HG02588 (cell line): Measurements from ENCODE around the gene MAP2K5.
A peak's percentile ranks its signal among the peaks of the same experiment; 100 is the strongest.

Experiments
- ATAC-seq: cut with Tn5 transposase; IDR thresholded peaks from one replicate; pipeline ENCODE4 v1.9.1; 2021; ENCODE audit warnings: mild to moderate bottlenecking, moderate library complexity; ENCODE audit not compliant: unreplicated experiment

Gene MAP2K5

DNA sequence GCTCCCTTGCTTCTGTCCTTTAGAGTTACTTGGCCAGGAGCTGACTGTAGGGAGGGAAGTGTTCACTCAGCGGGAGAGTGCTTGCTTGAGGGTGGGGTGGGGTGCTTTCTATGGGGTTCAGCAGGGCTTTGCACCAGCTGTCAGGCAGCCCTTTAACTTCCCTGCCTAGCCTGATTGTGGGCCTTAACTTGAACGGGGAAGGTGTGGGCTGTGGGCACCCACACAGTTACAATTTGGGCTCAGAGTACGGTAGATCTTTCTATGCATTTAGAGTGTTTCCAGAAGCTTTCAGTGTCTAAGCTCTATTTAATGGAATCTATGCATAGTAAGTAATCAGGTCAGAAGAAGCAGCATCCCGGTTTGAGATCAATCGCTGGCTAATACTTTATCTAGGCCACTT lies 234.6 kb downstream of the MAP2K5 start:
- no peak for ATAC-seq

DNA sequence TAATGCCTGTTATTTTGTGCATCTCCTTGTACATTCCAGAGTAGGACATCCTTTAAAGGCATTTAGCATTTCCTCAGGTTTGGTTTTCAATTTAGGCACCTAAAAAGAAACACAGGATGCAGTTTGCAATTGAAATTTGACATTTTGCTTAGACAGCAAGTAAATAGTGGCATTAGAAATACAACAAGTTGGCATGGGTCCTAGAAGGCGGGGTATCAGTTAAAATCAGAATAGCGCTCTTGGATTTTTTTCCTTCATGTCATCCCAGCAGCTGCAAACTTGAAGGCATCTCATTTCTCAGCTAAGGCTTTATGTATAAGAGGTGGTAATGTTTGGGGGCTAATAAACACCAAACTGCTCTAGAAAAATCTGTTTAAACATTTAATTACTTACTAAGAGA lies 235.3 kb downstream of the MAP2K5 start:
- ATAC-seq: no peak

DNA sequence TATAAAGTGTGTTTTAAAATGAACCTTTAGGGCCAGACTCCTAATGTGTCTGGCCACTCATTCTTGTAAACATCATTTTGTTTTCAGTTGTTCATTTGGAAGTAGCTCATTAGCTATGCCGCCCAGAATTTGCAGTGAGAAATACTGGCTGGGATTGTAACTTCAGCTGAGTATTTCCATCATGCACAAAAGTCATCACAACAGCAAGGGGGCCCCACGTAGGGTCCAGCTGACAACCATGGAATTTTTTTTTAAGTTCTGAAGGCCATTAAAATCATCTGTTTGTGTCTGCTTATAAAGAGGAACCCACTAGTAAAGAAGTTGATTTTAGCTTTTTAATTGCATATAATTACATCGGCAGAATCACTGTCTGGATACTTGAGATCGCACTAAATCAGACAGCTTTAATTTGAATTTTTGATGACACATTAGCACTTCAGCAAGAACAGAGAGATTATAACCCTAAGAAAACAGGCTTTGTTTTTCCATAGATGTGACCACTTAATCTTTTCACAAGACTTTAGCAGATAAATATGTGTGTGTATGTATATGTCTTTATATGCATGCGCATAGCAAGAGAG lies 236.6 kb downstream of the MAP2K5 start:
- no peak for ATAC-seq

DNA sequence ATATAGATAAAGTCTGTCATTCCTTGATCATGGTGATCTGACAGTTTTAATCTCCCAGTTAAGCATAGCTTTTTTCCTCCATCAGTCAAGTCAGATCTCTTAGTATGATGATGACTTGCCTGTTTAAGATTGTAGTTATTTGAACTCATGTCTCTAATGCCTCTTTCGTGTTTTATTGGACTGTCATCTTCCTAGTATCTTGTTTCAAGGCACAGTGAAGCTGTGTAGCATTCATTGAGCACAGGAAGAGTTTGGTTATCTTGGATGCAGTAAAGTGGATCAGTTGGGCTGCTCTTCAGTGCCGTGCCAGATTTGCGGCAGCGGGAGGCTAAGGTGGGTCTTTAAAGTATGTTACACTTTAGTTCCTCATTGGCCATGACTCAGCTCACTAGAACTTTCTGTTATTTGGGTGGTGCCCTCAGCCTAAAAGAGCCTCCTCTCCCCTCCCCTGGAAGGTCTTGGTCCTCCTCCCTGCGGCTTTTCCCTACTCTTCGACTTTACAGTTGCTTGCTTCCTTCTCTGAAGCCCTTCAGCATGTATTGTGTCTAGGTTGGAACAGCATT lies 237.1 kb downstream of the MAP2K5 start:
- ATAC-seq: no peak

DNA sequence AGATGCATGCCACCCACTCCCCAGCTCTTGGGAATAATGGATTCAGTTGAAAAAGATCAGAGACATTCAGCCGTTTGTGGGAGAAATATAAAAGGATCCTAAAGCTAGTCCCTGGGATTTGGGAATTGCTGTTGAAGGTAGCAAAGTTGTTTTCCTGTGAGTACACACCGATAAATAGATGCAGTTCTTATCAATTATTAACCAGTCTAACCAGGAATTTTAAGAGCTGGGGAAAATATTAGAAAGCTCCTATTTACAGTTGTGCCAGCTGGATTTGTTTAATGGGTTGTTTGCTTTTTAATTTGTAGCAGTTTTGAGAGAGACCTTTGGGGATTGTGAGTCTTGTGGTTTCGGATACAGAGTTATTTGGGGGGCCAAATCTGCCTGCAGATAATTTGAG lies 238.6 kb downstream of the MAP2K5 start:
- no peak for ATAC-seq

DNA sequence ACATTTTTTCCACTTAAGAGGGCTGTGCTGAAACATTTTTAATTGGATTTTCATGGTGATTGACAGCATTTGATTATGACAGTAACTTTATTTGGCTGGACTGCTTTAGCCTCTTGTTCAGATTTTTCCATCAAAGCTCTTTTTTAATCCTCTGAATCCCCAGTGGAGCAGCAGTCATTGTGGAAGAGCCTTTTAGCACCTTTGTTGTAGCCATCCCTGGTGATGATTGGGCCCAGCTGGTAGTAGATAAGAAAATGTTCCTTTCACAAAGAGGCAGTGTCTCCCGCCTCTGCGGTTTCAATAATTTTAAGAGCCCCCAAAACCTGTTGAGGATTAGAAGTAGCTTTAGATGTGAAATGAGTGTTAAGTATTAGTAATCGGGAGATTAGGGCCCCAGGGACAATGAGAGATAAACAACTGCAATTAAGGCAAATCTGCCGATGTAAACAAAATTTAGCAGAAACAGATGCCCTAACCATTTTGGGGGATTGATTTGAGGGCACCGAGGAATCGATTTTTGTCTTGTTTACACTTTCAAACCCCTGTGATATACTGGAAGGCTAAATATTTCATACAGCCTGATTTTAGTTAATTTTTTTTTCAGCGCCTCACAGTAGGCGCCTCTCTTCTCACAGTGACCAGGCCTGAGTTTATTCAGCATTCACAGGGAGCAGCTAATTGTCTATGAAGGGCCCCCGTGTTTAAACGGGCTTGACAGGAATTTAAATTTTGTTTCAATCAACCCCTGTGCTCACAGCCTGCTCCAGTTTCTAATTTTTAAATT lies 239.6 kb downstream of the MAP2K5 start:
- ATAC-seq: no peak

DNA sequence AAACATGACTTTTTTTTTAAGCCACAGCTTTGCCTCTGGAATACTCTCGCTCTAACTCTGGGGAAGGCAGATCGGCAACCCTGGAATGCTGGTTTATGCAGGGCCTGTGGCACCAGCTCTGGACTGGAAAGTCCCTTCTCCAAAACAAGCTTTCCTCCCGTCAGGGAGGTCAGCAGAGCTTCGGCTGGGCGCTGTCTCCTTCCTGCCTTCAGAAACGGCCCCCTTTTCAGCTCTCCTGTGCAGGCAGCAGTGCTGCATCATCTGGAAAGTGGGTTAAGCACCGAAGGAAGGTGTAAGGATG lies 240.1 kb downstream of the MAP2K5 start:
- no peak for ATAC-seq

DNA sequence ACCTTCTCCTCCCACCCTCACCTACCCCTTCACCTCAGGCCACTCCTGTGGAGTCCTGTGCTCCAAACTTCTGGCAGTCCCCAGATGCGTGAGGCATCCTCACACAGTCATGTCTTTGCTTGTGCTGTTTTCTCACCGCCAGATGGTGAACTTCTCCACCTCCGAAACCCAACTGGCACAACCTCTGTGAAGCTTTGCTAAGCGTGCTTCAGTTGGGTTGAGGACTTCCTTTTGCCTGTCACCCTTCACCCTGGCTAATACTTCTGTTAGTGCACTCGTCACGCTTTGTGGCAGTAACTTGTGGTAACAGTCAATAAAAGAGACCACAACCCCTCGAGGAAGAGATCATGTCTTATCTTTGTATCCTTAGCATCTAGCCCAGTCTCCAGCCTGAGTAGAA lies 240.8 kb downstream of the MAP2K5 start:
- ATAC-seq: peak; percentile 49

DNA sequence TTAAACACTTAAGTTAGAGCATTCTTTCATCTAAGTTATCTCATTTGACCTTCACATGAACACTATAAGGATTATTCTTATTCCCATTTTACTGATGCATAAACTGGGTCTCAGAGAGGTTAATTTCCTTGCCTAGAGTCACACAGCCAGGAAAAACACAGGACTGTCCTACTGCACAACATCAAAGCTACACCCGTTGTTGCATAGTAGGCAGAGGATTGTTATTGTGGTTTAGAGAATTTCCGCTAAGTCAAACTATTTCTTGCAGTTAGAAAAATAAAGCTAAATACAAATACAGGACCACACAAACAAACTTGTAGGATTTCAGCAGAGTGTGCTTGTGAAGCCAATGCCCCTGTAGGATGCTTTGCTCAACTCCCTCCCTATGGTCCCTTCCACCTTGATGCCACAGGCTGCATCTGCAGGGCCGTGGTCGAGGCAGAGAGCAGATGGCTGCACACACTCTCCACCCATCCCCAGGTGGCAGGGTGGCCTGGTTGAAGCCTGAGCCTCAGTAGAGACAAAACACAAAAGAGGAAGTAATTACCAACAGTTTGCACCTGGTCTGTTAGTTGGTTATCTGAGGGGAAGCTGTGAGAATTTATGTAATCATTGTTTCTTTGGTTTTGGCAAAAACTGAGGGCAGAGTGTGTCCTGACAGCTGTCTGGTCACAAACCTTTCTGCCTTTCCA lies 241.7 kb downstream of the MAP2K5 start:
- peak; percentile 79 for ATAC-seq

DNA sequence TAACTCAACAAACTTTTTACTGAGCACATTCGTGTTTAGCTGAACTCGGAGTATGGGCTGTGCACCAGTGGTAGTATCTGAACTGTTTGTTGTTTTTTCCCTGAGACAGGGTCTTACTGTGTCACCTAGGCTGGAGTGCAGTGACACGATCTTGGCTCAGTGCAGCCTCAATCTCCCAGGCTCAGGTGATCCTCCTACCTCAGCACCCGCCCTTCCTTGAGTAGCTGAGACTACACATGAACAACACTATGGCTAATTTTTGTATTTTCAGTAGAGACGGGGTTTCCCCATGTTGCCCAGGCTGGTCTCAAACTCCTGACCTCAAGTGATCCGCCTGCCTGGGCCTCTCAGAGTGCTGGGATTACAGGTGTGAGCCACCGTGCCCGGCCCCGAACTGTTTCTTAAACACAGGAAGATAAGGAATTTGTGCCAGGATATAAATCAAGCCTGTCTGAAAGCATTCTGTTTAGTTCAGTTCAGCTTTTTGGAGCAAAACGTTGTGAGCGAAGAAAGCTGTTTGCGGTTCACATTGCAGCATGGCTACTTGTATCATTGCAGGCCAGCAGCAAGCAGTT lies 242.4 kb downstream of the MAP2K5 start:
- no peak for ATAC-seq

DNA sequence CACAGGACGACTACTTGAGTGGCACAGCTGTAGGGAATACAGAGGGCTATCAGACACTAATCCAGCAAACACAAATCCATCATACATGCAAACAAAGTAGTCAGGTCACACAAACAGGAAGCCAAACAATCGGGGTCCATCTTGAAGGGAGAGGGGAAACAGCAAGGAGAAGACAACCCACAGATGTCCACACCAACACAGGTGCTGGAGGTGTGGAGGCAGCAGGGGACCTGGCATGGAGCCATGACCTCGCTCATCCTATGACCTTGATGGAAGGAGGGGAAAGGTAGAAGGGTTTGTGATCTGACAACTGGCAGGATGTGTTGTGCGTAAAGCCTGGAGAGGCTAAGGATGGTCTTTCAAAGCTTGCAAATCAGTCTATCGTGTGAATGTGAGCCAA lies 242.9 kb downstream of the MAP2K5 start:
- ATAC-seq: no peak

DNA sequence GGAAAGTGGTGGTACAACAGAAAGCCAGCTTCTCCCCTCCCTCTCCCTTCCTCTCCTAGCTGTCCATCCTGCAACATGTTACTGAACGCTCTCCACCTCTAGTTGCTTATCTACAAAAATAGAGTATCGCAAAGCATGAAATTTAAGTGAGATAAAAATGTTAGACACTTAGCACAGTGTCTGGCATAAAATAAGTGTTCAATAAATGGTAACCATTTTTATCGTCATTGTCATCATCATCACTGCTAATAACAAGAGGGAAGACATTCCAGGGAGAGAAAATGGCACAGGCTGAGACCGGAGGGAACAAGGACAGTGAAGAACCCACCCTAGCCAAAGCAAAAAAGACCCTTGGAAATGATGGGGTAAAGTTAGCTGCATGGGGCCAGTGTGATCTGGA lies 244.1 kb downstream of the MAP2K5 start:
- no peak for ATAC-seq

DNA sequence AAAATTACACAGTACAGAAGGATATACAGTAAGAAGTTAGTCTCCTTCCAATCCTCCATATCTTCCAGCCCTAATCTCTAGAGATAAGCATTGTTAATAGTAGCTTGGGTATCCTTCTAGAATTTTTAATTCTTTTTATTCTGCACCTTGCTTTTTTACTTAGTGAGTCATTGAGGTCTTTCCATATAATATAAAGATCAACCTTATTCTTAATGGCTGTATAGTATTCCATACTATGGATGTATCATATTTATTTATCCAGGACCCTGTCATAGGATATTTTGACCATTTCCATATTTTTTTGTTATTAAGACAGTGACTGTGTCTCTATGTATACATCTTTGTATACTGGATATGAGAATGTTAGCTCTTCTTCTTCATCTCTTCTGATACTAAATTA lies 246.5 kb downstream of the MAP2K5 start:
- no peak for ATAC-seq

DNA sequence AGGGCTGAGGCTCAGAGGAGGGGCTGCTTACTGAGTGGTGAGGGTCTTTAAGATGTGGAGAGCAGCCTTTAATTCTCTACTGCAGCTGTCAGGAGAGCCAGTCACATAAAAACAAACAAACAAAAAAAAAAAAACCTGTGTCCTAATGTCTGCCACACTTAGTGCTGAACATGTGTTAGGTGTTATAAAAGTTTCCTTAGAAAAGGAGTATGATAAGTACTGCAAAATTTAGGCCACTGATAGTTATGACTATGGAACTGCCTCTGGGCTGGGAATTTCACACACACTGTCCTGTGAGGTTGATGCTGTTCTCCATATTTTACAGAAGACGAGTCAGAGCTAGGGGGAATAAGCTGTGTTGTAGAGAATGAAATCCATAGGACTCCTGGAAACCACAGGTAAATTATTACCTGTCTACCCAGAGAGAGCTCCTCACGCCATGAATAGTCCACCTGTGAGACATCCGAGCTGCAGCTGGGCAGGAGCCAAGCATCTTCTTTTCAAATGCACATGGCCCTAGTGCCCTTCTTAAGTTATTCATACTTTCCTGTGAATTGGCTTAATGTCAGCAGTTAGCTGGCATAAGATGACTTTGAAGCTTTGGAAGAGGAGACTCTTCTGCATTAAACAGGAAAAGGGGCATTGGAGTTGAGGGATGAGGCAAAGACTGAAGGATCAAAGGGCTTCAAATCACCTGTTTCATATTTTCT lies 248.3 kb downstream of the MAP2K5 start:
- ATAC-seq: no peak

DNA sequence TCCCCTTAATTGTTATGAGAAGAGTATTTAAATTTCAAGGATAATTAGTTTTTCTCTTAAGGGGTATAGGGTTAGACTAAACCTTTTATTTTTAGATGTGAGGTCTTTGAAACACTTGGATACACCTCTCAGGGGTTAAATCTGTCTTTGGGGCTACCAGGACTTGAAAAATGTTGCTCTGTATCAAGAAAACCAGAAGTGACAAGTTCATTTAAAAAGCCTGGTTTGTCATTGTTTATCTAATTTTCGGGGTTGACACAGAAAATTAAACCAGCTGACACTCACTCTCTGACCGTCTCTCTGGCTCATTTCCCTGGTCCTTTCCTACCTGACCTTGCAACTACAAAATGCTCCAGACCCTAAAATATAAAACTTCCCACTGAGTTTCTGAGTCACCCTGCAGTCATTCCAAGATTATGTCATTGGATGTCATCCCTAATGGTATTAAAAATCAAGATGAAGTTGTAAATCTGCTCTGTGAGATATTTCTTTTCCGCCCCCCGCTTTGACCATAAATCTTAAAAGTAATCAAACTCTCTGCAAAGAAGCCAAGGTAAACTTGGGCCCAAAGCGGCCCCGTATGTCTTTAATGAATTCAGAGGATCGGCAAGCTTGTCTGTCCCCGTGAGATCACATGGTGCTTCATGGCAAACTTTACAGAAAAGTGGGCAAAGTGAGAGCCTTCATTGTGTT lies 249.9 kb downstream of the MAP2K5 start:
- no peak for ATAC-seq

DNA sequence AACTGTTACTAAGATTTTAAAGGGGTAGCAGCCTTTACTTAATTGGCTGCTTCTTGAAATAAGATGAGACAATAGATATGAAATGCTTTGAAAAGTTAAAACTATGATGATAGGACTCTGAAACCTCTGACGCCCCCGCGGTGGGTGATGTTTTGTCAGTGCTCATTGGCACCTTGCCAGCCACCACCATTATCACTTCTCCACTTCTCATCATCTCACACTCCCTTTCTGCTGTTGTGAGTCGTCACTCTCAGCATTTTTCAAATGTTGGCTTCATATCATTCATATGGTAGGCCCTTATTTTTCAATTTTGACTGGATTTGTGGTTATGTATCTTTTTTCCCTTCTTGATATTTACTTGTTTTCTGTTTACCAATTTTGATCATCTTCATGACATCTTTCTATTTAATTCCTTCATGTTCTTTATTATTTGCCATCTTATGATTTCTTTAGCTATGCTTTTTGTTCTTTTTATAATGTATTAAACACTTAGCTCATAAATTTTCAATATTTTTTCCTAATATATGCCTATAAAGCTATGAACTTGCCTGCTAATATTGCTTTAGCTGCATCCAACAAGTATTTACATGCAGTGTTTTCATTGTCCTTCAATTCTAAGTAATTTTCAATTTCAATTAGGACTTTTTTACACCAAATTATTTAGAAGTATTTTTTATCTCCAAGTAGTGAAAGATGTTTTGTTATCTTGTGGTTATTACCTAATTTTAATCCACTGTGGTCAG lies 252.5 kb downstream of the MAP2K5 start:
- no peak for ATAC-seq

DNA sequence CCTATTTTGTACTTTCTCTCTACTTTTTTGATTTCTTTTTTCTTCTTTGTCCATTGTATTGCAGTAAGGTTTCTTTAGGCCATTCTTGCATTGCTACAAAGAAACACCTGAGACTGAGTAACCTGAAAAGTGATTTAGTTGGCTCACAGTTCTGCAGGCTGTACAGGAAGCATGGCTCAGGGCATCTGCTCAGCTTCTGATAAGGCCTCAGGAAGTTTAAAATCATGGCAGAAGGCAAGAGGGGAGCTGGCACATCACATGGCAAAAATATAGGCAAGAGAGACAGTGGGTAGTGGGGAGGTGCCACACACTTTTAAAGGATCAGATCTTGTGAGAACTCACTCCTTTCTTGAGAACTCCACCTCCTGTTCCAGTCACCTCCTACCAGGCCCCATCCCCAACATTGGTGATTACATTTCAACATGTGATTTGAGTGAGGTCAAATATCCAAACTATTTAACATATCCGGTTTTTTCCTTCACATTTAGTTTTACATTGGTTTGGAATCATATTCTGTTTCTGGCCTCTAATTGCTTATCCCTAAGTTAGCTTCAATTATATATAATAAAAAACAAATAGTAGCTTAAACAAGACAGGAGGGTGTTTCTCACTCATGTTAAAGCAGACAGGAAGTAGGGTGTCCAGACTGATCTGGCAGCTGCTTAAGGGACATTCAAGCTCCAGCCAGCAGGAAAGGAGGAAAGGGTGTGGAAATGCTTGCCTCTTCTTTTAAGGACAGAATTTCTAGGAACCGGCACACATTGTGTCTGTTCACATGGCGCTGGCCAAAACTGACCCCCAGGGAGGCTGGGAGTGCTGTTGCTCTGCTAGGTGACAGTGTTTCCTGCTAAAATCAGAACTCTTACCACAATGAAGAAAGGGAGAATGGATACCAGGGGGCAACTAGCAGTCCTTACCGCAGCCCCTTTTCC lies 254.0 kb downstream of the MAP2K5 start:
- no peak for ATAC-seq

DNA sequence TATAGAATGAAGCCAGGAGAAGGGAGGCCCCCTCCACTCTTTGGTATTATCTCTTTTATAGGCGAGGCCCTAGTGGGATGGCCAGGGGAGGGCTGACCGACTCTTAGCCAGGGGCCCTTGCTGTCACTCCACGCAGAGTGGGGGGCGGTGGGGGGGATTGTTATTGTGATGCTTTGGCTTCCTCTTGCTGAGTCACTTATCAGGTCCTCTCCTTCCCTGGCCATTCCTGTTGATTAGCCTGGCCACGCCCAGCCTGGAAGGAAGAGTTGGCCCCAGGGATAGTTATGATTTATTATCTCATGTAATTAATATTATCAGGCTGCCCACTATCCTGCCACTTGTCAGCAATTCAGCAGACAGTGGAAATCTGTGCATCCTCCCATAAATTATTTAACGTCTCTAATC lies 257.3 kb downstream of the MAP2K5 start:
- no peak for ATAC-seq

DNA sequence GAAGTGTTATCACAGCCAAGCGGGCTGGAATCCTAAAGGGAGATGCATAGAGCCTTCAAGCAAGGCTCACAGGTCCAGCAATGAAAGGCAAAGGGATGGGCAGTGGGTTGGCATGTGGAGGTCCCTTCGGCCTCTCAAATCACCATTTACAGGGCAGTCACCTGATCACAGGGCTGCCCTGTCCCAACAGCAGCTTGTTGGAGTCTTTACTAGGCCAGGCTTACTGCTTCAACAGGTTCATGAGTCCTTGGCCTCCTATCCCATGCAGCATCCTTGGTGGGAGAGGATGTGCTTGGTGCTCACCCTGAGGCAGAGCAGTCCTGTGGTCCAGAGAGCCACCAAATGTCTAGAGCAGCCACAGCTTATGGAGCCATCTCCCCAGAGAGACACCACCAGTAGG lies 258.6 kb downstream of the MAP2K5 start:
- no peak for ATAC-seq
